Metanephros (tissue), 1 donor: Measurements from ENCODE around the gene PNPT1. TPM values are rescaled to one million over a fixed set of nuclear protein-coding genes. Genes with fewer than 3 reads are reported as not detected.

Experiments
- total RNA-seq: library from RNA; depleted of rRNA; stranded (reverse); fragments of >200 nt; gene quantifications from one replicate; pipeline ENCODE4 v1.2.3, GENCODE V29; 2014

PNPT1 gene
- 23.5 TPM for total RNA-seq

DNA sequence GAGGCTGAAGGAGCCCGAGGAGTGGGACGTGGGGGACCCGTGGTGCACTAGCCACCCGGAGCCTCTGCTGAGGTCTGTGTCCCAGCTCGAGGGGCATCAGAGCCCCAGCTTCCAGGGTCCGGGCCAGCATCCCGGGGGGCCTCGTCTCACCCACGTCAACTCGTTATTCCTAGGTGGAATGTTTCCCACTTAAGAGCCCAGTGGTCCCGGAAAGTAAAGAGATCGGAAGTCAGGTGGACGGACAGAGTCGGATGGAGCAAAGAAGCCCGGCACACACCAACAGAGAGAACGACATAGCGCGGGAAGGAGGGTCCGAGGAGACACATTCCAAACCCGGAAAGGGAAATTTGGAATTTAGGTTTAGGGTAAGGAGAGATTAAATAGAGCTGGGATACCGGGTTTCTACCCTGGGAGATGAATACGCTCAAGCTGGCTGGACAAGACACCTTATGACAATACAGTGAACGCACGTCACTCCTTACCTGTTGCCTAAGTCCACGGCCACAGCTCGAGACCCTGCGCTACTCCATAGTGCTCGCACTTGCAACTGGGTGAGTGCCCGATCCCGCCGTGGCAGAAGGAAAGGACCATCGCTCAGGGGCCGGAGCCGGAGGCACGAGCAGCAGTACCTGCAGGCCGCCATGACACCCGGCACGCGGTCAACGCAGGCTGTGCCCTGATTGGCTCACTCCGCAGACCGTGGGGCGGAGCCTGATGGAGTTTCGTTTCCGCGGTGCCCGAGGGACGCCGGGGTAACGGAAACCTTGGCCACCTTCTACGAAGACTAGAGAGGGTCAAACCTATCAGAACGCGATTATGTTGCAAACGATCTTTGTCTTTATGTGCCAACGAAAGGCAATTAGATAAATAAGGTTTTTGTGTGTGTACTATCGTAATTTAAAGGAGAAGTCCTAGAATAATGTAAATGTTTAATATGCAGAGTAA is at the start of gene PNPT1:
TSS of gene PNPT1 (minus strand) at position 664 of the 945 bp plus-strand sequence. CDS start at position 643, 21 bp downstream.

DNA sequence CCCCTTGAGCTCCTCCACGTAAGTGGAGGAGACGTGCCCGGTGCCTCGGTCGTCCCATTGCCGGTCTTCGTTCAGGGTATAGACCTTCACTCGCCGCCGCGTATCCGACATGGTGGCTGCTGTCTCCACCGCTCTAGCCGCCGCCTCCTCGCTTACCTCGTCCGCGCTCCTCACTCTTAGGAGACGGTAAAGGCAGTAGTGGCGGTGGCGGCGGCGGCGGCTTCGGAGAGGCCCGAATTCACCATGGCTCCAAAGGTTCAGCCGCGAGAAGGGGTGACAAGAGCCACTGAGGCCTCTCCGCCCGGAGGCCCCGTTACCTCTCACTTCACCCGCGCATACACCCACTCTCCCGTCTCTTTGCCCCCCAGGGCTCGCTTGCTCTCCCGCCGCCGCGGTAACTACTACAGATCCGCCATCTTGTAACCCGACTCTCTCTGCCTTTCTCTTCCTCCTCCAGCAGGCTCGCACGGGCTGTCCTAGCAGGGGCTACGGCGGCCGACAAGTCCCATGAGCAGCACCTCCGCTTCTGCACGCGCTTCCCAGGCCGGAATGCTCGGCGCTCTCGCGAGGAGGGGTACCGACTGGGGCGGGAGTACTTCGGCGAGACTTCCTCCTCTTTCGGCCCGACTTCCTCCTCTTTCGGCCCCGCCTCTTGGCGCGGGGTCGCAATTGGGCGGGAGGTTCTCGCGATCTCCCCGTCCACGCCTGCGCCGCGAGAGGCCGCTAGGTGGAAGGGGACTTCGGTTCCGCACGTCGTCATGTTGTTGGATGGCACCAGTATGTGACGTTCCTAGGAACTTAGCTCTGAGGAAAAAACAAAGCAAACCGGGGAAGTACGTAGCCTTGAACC is 76.2 kb downstream of the PNPT1 start, which contains the start of gene PPP4R3B:
TSS of gene PPP4R3B (minus strand) at position 448 of the 850 bp plus-strand sequence. CDS start at position 111, 337 bp downstream.

Other genes starting within 250 kb of the PNPT1 start
- 21.8 TPM for gene CFAP36, start 174.1 kb downstream of the PNPT1 start, total RNA-seq
- gene PPP4R3B, start 76.2 kb downstream of the PNPT1 start, total RNA-seq = 66.7 TPM
- 75.9 TPM for gene EFEMP1, start 229.9 kb upstream of the PNPT1 start, total RNA-seq